Measurements from ENCODE around the gene SIK3. TPM values are rescaled to one million over a fixed set of nuclear protein-coding genes. Genes with fewer than 3 reads are reported as not detected.

Gene SIK3
- total RNA-seq, 1 donor from 2014 or later, result 54.6 TPM

DNA sequence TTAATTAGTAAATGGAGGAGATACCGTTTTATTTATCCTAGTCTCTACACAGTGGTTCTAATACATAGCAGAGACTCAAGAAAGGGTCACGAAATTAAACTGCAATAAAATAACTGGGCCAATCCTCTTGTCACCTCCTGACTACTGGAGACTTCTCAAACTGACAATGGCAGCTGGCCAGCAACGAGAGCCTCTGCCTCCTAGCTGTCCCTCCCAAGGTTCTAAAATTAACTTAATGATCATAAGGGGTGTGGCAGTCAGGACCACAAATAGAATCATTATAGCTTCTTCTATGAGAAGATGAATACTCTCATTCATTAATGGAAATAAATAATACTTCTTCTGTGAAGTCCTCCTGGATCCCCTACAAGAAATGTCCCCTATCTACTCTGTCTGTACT lies 197.0 kb downstream of the SIK3 start:
- no peak for DNase-seq (ENCODE audit: low spot score)

DNA sequence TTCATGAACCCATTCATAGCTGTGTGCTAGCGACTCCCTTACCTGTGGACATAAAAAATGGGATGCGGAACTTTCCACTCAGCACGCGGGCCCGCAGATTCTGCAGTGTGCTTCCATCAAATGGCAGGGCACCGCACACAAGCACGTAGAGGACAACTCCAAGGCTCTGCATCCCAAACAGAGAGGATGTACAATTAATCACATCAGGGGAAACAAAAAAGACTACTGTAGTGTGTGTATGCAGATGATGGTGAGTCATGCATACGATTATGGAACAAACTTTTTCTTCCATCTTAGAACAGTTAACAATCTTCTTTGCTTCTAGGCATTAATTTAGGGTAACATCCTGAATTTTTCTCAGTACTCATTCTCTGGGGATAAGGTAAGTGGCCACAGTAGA lies 202.0 kb downstream of the SIK3 start:
- DNase-seq (ENCODE audit: low spot score), result no peak

DNA sequence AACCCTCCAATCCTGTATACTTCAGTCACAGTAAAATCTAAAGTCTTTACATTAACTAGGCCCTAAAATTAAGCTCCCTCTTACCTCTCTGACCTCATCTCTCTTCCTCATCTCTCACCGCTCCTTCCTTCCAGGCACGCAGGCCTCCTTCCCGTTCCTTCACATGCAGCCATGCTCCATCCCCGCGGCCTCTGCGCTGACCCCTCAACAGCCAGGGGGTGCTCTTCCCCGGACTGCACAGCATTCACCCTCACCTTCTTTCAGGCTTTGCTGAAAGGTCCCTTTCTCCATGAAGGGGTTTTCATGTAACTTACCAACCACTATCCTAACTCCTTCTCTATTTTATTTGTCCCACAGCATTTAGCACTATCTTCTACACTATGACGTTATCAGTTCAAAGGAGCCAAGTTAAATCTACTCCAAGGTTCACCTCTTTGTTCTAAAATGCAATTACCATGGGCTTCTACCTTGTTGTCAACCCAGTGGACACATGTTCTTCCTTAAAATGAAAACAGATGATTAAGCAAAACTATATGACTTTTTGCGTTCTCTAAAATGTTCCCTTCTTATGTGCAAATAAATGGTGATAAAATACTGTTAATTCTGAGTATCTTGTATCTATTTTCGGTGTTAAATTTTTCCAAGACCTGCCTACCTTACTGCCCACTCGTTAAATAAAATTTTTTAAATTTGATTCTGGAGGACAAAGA lies 203.0 kb downstream of the SIK3 start:
- DNase-seq (ENCODE audit: low spot score), result no peak

DNA sequence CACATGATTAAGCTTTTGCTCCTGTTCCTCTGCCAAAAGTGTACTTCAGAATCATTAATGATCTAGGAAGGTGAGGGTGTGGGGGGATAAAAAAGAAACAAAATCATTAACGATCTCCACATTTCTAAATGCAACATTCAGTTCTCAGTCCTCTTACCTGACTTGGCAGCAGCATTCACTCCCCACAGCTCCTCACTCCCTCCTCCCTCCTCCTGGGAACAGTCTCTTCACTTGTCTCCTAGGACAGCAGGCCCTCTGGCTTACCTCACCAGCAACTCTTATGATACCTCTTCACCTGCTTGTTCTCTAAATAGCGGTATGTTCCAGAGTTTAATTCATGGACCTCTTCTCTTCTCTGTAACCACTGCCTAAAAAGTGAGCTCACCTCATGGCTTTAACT lies 204.3 kb downstream of the SIK3 start:
- DNase-seq (ENCODE audit: low spot score), result no peak

DNA sequence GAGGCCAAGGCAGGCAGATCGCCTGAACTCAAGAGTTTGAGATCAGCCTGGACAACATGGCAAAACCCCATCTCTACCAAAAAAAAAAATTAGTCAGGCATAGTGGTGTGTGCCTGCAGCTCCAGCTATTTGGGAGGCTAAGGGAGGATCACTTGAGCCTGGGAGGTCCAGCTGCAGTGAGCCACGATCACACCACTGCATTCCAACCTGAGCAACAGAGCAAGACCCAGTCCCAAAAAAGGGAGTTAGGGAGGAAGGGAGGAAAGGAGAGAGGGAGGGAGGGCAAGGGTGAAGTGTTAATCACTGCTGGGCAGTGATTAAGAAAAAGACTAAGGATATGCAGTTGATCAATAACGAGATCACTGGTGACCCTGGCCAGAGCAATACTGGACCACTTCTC lies 204.8 kb downstream of the SIK3 start:
- no peak for DNase-seq (ENCODE audit: low spot score)

DNA sequence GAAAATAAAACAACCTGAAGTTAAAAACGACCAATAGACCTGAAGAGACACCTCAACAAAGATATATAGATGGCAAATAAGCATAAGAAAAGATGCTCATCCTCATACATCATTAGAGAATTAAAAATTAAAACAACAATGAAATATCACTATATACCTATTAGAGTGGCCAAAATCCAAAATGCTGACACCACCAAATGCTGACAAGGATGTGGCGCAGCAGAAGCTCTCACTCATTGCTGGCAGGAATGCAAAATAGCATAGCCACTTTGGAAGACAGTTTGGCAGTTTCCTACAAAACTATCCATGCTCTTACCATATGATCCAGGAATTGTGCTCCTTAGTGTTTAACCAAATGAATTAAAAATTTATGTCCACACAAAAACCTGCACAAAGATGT lies 205.9 kb downstream of the SIK3 start:
- no peak for DNase-seq (ENCODE audit: low spot score)

DNA sequence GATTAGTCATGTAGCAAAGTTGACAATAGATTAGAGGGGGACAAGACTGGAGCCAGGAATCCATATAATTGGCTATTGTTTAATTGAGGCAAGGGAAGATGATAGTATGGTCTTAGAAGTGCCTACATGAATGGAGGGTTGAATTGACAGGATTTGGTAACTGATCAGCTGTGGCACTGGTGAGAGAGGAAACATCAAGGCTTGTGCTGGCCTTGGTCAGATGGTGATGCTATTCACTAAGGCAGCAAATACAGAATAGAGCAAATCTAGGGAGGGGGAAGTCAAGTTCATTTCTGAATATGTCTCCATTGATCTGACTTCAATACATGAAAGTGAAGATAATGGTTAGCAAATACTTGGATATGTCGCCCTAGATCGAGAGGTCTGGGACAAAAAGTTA lies 206.5 kb downstream of the SIK3 start:
- no peak for DNase-seq (ENCODE audit: low spot score)

DNA sequence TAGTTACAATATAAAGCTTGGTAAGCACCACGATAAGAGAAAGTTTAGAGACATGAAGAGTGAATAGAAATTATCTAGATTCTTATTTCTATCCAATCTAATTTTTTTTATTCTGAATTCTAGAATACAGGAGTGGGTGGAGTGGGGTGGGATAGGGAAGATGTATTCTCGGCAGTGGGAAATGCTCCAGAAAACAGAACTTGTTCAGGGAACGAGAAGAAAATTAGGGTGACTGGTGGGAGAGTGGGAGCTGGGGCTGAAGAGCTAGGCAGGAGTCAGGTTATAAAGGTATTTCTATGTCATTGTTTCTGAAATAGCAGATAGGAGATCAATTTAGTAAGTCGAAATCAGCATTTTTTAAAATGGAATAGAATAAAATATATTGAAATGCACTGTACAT lies 207.6 kb downstream of the SIK3 start:
- no peak for DNase-seq (ENCODE audit: low spot score)

DNA sequence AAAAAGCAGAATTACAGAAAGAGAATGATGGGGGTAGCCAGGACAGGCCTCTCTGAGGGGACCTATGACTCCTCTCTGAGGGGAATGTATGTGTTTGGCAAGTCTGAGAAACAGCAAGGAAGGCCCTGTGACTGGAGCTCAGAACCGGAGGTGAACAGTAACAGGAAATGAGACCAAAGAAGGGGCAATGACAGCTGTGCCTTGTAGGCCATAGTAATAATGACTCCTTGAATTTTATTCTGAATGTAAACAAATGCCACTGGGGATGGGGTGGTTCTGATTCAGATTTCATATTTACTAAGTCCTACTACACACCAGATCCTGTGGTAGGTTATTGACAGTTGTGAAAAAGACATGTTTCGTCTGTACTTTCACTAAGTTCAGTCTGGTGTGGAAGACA lies 208.0 kb downstream of the SIK3 start:
- DNase-seq (ENCODE audit: low spot score), result no peak

DNA sequence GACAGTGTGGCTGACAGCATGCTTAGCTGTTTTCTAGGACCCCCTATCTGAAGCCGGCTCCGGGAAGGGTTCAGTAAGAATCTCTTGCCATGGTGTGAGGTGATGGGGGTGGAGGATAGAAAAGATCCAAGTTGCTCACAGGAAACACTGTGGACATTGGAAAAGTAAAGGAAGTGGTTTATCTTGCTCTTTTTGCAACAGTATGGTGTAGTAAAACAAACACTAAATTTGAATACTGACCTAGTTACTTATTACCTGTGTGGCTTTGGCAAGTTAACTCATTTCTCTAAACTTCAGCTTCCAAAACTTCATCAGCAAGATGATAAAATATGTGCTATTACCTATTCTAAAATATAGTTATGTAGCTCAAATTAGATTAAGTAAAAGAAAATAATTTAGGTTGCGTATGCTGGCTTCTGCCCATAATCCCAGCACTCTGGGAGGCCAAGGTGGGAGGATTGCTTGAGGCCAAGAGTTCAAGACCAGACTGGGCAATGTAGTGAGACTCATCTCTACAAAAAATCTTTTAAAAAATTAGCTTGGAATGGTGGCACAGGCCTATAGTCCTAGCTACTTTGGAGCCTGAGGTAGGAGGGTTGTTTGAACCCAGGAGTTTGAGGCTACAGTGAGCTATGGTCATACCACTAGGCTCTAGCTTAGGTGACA lies 209.2 kb downstream of the SIK3 start:
- no peak for DNase-seq (ENCODE audit: low spot score)

DNA sequence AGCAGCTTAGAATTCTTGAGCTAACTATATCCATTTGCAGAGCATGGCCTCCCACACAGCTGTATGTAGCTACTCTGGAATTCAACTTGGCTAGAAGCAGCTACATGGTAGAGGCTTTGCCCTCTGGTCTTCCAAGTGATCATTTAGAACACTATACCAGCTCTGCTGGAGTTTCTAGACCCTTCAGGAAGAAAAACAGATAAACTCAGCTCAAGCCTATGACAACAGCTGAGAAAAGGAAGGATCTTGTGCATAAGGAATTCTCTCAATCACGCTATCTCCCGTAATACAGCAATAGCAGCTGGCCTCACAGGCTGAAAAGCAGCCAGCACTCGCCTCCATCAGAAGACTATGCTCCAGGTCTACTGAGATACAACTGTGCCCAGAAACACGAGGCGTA lies 210.2 kb downstream of the SIK3 start:
- no peak for DNase-seq (ENCODE audit: low spot score)

DNA sequence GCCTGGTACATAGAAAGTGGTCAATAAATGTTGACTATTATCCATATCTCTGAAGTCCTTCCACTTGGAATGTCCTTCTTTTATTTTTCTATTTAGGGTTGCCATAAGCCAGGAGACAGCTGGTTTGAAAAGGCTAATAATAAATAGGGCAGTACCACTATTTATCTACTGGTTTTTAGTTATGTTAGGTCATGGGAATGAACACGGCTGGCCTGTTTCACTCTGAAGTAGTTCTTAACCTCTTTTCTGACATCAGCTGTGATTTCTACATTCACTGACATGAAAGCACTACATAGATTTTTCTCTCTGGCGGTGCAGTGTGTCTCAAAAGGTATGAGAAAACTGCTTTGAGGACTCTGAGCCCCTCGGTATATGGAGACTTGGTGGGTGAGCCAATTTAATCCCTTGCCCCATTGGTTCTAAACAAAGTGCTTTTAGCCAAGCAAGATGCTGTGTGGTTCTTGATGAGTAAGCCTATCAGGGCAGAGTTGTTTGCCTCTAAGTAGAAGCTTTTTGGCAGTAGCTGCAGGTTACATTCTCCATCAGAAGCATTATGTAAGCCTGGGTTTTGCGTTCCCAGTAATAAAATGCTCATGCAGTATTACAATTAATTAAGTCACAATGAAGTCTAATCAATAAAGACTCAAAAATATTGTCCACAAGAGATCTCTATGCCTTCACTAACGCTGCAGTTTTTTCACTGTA lies 212.1 kb downstream of the SIK3 start:
- peak; percentile 20 for DNase-seq (ENCODE audit: low spot score)

DNA sequence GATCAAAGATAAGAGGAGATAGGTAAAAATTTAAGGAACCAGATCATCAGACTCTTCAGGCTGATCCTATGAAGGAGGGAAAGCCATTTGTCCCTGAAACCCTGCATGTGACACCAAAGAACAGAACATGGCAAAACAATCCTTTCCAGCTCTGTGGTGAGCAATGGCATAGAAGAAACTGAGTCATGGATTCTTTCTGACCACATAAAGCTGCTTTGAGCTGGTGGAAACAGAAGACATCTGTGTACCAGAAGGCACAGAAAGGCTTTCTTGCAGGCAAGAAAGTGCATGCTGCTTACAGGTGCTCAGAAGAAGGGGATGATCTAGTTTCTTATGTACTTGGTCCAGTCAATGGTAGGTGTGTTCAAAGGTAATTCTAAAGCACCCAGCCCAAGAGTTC lies 215.8 kb downstream of the SIK3 start:
- no peak for DNase-seq (ENCODE audit: low spot score)

DNA sequence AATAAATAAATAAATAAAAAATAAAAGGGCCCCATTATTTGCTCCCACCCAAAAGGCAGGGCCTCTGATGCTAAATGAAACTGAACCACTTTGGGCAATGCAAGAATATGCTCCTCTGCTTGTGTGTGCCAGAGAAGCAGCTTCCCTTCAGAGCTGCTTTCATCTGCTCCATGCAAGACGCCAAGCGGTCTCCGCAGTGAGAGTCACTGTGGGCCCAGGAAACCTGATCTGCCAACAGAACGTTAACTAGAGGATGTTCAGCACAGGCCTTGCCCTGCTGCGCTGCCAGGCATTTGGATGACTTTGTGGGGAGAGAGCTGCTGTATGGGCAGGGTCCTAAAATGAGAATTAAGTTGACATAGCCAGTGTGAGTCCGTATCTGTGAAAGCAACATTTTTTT lies 217.1 kb downstream of the SIK3 start:
- no peak for DNase-seq (ENCODE audit: low spot score)

DNA sequence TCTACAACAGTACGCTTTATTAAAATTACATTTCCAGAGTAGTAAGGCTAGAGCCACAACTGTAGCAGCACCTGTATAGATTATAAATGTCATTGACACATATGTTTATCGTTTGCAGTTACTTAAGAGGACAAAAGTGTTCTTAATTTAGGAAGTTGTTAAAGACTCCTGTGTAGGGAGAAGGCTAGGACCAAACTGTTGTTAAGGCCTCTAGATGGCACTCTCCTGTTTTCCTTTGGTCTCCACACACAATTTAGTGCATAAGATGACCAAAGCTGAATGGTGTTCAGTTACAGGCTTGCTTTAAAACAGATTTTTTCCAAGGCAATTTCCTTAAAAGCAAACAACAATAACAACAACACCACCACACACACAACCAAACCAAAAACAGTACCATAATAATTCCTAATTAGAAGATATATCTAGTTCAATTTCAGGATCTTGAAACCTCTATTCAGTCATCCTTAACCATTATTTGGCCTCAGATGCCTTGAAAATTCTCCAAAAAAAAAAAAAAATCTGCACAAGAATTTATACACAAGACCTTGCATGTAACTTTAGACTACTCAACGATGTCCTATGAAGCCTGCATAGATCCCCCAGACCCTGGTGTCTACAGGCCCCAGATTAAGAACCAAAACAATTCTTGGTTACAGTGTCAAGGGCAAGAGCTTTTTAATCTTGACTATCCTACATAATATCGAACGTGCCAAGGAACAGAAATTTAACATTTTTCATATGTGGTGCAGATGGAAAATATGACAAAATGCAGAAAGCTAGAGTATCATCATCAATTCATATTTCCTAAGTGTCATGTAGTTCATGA lies 218.2 kb downstream of the SIK3 start:
- DNase-seq (ENCODE audit: low spot score), result peak; percentile 28

DNA sequence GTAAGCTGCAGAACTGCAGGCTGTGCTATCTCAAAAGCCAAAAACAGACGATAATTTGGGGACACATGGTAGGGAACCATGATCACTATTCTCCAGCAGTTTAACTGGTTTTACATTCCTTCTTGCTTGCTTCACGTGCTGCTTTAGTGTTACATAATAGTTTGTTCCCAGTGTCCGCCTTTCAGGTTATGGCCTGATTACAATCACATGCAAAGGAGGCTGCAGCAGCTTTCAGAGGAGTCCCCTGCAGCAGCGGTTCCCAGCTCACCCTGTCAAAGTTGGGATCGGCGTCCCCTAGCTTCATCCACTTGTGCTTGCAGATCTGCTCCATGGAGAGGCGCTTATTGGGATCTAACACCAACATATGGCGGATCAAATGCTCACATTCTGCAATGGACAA lies 221.6 kb downstream of the SIK3 start:
- DNase-seq (ENCODE audit: low spot score), result no peak

DNA sequence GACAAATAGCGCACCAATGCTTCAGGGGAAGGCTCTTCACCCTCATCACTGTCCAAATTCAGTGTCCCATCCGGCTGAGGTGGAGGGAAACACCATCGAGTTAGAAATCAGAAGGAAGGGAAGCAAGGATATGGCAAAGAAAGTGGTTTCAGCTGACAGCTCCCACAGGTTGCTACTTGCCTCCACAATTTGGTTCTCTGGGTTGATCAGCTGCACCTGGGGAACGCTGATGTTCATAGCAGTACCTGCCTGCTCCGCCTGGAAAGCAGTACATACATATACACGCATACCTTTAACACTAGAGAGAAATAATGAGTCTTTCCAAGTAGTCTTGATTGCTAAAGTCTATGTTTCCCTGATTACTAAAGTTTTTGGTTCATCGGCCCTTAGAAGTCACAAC lies 223.0 kb downstream of the SIK3 start:
- no peak for DNase-seq (ENCODE audit: low spot score)

DNA sequence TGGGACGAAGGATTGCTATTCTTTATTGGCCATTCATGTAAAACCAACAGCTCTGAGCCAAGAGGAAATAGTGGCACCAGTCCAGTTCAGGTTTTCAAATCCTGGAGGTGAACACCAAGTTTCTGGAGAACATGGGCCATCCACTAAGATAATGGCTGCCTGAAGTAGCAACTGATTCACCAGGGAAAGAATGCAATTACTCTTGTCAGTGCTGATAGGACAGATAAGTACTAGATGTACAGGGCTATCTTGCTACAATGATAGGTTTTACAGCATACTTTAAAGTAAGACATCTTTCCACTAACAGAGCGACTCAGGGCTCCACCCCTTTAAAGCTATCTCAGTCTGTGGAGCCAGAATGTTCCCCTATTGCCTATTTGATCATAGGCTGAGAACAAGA lies 224.0 kb downstream of the SIK3 start:
- DNase-seq (ENCODE audit: low spot score), result no peak

DNA sequence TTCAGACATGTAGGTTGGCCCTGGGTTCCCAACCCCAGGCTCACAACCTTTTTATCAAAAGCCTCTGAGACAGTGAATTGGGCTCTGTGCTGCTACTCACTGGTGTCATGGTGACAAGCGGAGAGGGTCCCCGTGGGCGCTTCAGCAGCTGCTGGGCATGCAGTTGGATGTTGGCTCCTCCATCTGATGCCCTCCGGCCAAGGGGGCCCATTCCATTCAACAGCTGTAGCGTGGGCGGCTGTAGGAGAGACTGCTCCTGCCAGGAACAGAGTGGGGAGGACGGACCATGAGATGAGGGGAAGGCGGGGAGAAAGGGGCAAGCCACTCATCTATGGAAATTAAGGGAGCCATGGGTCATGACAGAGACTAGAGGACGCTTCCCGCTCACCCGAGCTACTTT lies 224.8 kb downstream of the SIK3 start:
- no peak for DNase-seq (ENCODE audit: low spot score)

DNA sequence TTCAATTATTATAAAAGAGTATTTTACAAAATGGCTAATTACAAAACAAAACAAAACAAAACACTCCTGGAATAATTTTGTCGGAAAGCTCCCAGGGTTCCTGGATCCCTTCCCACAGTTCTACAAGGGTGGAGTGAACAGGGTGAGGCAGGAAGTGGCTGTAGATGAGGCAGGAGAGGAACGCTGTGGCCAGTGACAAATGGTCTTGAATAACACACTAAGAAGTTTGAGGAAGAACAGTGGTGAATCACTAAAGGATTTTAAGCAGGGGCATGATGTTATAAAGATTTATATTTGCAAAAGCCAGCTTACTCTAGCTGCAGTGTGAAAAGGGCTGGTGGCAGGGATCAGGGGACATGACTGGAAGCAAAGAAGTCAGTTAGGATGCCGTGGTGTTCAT lies 227.0 kb downstream of the SIK3 start:
- DNase-seq (ENCODE audit: low spot score), result no peak

DNA sequence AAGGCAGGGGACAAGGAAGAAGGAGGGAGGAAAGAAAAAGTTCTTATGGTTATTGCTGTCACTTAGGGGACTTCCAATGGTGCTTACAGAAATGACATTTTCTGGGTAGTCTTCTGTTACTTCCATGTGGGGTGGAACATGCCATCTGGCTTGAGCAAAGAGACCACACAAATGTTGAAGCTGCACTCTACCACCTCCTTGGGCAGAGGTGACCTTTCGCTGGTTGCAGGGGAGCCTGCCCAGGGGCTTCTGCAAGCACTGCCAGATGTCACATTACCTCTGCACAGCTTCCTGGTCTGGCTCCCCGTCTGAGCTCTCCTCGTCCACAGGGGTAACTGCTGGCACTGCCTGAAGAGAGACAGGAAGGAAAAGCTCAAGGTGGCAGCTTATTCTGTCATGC lies 228.2 kb downstream of the SIK3 start:
- DNase-seq (ENCODE audit: low spot score), result no peak

DNA sequence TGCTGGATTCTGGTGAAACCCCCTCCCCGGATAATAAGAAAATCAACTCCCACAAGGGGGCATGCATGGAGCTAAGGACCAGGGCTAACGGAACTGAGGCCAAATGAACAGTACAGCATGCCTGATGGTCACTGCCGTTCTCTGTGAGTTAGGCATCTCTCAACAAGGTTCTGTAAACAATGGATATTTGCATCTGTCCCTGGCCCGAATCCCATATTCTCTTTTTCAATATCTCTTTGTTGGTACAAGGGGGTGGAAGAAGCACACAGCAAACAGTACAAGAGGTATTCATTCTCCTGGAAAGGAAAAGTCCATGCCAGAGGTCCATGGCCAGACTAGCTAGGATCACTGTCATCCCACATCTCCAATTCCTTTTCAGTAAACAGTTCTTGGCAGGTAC lies 228.6 kb downstream of the SIK3 start:
- DNase-seq (ENCODE audit: low spot score), result no peak

All from mucosa of gallbladder (tissue), 1 donor.